C4-2B (cell line): ENCODE data around the gene LRRC28.

ENCODE experiments used
- CTCF ChIP-seq: fragments of 450-650 bp; conservative IDR thresholded peaks from 2 replicates; pipeline ENCODE4 v1.5.1; 2017; ENCODE audit warnings: mild to moderate bottlenecking
- ZFX ChIP-seq: fragments of 450-650 bp; IDR thresholded peaks from 2 replicates; pipeline ENCODE4 v1.6.1; 2017

- no peak for TF ChIP-seq CTCF
- TF ChIP-seq ZFX, result no peak
Observed at GRCh38 chr15:99324700-99325099, 73.4 kb downstream of the LRRC28 start.
